HEK293T (cell line): Measurements from ENCODE around the gene RPL22.

ENCODE experiments used
- CTCF ChIA-PET: fragments of 350-600 bp; formaldehyde crosslinking; extraction: SDS; loops from one replicate; lab custom pipeline; 2021; ENCODE audit warnings: antibody characterized with exemption, inconsistent platforms; lab: Yijun Ruan, JAX
- POLR2A ChIA-PET: fragments of 350-600 bp; formaldehyde crosslinking; extraction: SDS; loops from one replicate; lab custom pipeline; 2020; ENCODE audit warnings: antibody characterized with exemption, inconsistent platforms; lab: Yijun Ruan, JAX
- DNase-seq: peaks from one replicate; pipeline ENCODE4 v3.0.0; 2012; ENCODE audit warnings: mixed read lengths; ENCODE audit errors: extremely low spot score
- ARNT ChIP-seq: fragments of 450-650 bp; IDR thresholded peaks from 2 replicates; pipeline ENCODE4 v1.6.1; 2017; ENCODE audit warnings: mild to moderate bottlenecking
- BHLHE40 ChIP-seq: fragments of 450-650 bp; IDR thresholded peaks from 2 replicates; pipeline ENCODE4 v1.6.1; 2016; ENCODE audit warnings: mild to moderate bottlenecking, moderate library complexity, borderline replicate concordance
- CTBP1 ChIP-seq: fragments of 450-650 bp; IDR thresholded peaks from 2 replicates; pipeline ENCODE4 v1.6.1; 2016; ENCODE audit warnings: borderline replicate concordance
- ELF4 ChIP-seq: fragments of 450-650 bp; IDR thresholded peaks from 2 replicates; pipeline ENCODE4 v1.6.1; 2017; ENCODE audit warnings: antibody characterized with exemption
- FOXA1 ChIP-seq: fragments of 450-650 bp; IDR thresholded peaks from 2 replicates; pipeline ENCODE4 v1.6.1; 2016; ENCODE audit warnings: mild to moderate bottlenecking
- FOXK2 ChIP-seq: fragments of 450-650 bp; IDR thresholded peaks from 2 replicates; pipeline ENCODE4 v1.6.1; 2016; ENCODE audit warnings: mild to moderate bottlenecking
- FOXM1 ChIP-seq: fragments of 450-650 bp; IDR thresholded peaks from 2 replicates; pipeline ENCODE4 v1.6.1; 2017; ENCODE audit warnings: mild to moderate bottlenecking, borderline replicate concordance
- HDGF ChIP-seq: fragments of 450-650 bp; IDR thresholded peaks from 2 replicates; pipeline ENCODE4 v1.6.1; 2017; ENCODE audit warnings: antibody characterized with exemption, borderline replicate concordance
- L3MBTL2 ChIP-seq: fragments of 450-650 bp; conservative IDR thresholded peaks from 2 replicates; pipeline ENCODE4 v1.6.1; 2016; ENCODE audit warnings: mild to moderate bottlenecking
- LEF1 ChIP-seq: fragments of 450-650 bp; IDR thresholded peaks from 2 replicates; pipeline ENCODE4 v1.6.1; 2017; ENCODE audit warnings: mild to moderate bottlenecking, borderline replicate concordance
- NFRKB ChIP-seq: fragments of 450-650 bp; IDR thresholded peaks from 2 replicates; pipeline ENCODE4 v1.6.1; 2016; ENCODE audit warnings: mild to moderate bottlenecking, moderate library complexity
- SP1 ChIP-seq: fragments of 450-650 bp; IDR thresholded peaks from 2 replicates; pipeline ENCODE4 v1.6.1; 2017
- SUZ12 ChIP-seq: fragments of 450-650 bp; IDR thresholded peaks from 2 replicates; pipeline ENCODE4 v1.6.1; 2016; ENCODE audit warnings: mild to moderate bottlenecking
- TARDBP ChIP-seq: fragments of 450-650 bp; IDR thresholded peaks from 2 replicates; pipeline ENCODE4 v1.6.1; 2016
- ZNF384 ChIP-seq: fragments of 450-650 bp; IDR thresholded peaks from 2 replicates; pipeline ENCODE4 v1.6.1; 2016
- TF ChIP-seq, protein P1 (sequence below): fragments of 450-650 bp; IDR thresholded peaks from 2 replicates; pipeline ENCODE4 v1.6.1; 2016

The RPL22 gene

DNA sequence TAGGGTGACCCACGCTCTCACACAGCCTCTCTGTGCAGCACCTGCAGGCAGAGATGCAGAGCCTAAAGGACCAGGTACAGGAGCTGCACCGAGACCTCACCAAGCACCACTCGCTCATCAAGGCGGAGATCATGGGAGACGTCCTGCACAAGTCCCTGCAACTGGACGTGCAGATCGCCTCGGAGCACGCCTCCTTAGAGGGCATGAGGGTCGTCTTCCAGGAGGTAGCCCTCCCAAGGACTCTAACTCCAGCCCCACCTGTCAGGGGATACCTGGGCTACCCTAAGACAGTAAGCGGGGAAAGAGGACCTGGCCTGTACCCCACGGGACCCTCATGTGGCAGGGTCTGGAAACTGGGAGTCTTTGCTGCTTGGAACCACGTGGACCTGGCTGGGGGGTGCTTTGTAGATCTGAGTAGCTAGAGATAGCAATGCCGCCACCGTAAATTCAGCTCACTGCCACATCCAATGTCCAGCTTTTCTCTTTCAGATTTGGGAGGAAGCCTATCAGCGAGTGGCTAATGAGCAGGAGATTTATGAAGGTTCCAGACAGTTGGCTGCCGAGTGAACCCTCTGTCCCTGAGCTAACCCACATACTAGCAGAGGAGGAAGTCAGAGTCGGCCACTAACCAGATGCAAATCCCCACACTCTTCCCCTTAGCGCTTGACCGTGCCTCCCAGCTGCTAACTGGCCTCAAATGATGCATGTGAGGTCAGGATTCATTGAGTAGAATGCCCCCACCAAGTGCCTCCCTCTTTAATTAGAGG is 13.0 kb upstream of the RPL22 start:
- DNase-seq: no peak
- ChIA-PET POLR2A (interaction anchor here (0.6 kb wide), 1 partner anchor 14 kb away, joined by 3 read pairs; no protein-coding TSS in a partner anchor), CTCF (interaction anchor here (0.6 kb wide), 1 partner anchor 1953 kb away, joined by 3 read pairs; no protein-coding TSS in a partner anchor)
- TF ChIP-seq LEF1 (no peak), SUZ12 (no peak), ZNF384 (no peak), FOXM1 (no peak), TARDBP (no peak), ELF4 (no peak), FOXK2 (no peak), BHLHE40 (no peak), SP1 (no peak), L3MBTL2 (no peak), HDGF (no peak), FOXA1 (no peak), ARNT (no peak), CTBP1 (no peak)

- DNase-seq: no peak
- no peak for TF ChIP-seq FOXA1
- TF ChIP-seq, protein P1, sequence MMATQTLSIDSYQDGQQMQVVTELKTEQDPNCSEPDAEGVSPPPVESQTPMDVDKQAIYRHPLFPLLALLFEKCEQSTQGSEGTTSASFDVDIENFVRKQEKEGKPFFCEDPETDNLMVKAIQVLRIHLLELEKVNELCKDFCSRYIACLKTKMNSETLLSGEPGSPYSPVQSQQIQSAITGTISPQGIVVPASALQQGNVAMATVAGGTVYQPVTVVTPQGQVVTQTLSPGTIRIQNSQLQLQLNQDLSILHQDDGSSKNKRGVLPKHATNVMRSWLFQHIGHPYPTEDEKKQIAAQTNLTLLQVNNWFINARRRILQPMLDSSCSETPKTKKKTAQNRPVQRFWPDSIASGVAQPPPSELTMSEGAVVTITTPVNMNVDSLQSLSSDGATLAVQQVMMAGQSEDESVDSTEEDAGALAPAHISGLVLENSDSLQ: no peak
- TF ChIP-seq FOXK2: no peak
- no peak for TF ChIP-seq CTBP1
- no peak for TF ChIP-seq FOXM1
- no peak for TF ChIP-seq NFRKB
- no peak for TF ChIP-seq L3MBTL2
- TF ChIP-seq ELF4: no peak
- TF ChIP-seq ZNF384: no peak
- no peak for TF ChIP-seq TARDBP
- no peak for TF ChIP-seq SUZ12
- TF ChIP-seq BHLHE40: no peak
- TF ChIP-seq SP1: no peak
- TF ChIP-seq ARNT: no peak
- TF ChIP-seq HDGF: no peak
- TF ChIP-seq LEF1: no peak
- POLR2A ChIA-PET: no interaction called here
- CTCF ChIA-PET: no interaction called here
Observed at GRCh38 chr1:6211731-6212130, 12.3 kb upstream of the RPL22 start.

GRCh38 chr1:6210591-6211355 is 11.4 kb upstream of the RPL22 start:
- ChIA-PET CTCF (no interaction called here), POLR2A (no interaction called here)
- TF ChIP-seq CTBP1: no peak
- TF ChIP-seq, protein P1: no peak
- no peak for TF ChIP-seq ELF4
- TF ChIP-seq SP1: no peak
- TF ChIP-seq ARNT: no peak
- no peak for TF ChIP-seq LEF1
- no peak for TF ChIP-seq TARDBP
- no peak for TF ChIP-seq L3MBTL2
- TF ChIP-seq FOXA1: no peak
- DNase-seq: no peak

GRCh38 chr1:6209661-6210580 is 10.5 kb upstream of the RPL22 start:
- no peak for DNase-seq
- CTCF ChIA-PET: no interaction called here
- TF ChIP-seq SP1 (no peak), NFRKB (no peak), FOXK2 (no peak), LEF1 (no peak), ZNF384 (no peak), FOXA1 (no peak), SUZ12 (no peak), TARDBP (no peak), L3MBTL2 (no peak), HDGF (no peak), BHLHE40 (no peak)
- TF ChIP-seq, protein P1: no peak
- POLR2A ChIA-PET: no interaction called here
